Cardiac muscle cell (in vitro differentiated cells and primary cell): ENCODE results near the gene ABCF1. TPM values are rescaled to one million over a fixed set of nuclear protein-coding genes. Genes with fewer than 3 reads are reported as not detected.
A peak's percentile ranks its signal among the peaks of the same experiment; 100 is the strongest.

Source experiments
- DNase-seq, 2 donors: peaks; one replicate each; pipeline versions ENCODE4 v3.0.0 to v3.0.0-alpha.2; 2010 to 2017; ENCODE audit warnings: low read depth in 1 of 2, low spot score in 1 of 2
- H3K27ac ChIP-seq: fragments of 200-600 bp; sonication (generic); 2 replicates; pipeline ENCODE4 v1.5.1; 2016
- H3K27me3 ChIP-seq: fragments of 200-600 bp; sonication (generic); 2 replicates; pipeline ENCODE4 v1.6.0; 2016; ENCODE audit warnings: control low read depth
- H3K36me3 ChIP-seq: fragments of 200-600 bp; sonication (generic); 2 replicates; pipeline ENCODE4 v1.5.1; 2016; ENCODE audit warnings: control low read depth
- H3K4me1 ChIP-seq: fragments of 200-600 bp; sonication (generic); 2 replicates; pipeline ENCODE4 v1.8.1; 2017; ENCODE audit warnings: low read depth, mild to moderate bottlenecking, mixed run types
- H3K4me3 ChIP-seq: fragments of 200-600 bp; sonication (generic); 2 replicates; pipeline ENCODE4 v1.5.1; 2016; ENCODE audit warnings: mild to moderate bottlenecking
- H3K9me3 ChIP-seq: fragments of 200-600 bp; sonication (generic); 2 replicates; pipeline ENCODE4 v1.5.1; 2017; ENCODE audit warnings: low read depth, mild to moderate bottlenecking, control low read depth
- CTCF ChIP-seq: IDR thresholded peaks from 2 replicates; pipeline ENCODE4 v1.5.1; 2012; ENCODE audit warnings: low read depth, mild to moderate bottlenecking, low read length
- polyA plus RNA-seq: library from polyadenylated mRNA; unstranded; fragments of >200 nt; fragmentation: Nextera tagmentation; extraction: Ambion mirVana; gene quantifications from 2 replicates; pipeline ENCODE4 v1.2.1, GENCODE V29; 2016
- total RNA-seq: library from RNA; depleted of rRNA; stranded (reverse); fragments of >200 nt; gene quantifications from 2 replicates; pipeline ENCODE4 v1.2.3, GENCODE V29; 2016

ABCF1 gene
- total and polyA plus RNA-seq, 2 experiments from 2014 or later: 52.5 to 54.4 TPM

DNA sequence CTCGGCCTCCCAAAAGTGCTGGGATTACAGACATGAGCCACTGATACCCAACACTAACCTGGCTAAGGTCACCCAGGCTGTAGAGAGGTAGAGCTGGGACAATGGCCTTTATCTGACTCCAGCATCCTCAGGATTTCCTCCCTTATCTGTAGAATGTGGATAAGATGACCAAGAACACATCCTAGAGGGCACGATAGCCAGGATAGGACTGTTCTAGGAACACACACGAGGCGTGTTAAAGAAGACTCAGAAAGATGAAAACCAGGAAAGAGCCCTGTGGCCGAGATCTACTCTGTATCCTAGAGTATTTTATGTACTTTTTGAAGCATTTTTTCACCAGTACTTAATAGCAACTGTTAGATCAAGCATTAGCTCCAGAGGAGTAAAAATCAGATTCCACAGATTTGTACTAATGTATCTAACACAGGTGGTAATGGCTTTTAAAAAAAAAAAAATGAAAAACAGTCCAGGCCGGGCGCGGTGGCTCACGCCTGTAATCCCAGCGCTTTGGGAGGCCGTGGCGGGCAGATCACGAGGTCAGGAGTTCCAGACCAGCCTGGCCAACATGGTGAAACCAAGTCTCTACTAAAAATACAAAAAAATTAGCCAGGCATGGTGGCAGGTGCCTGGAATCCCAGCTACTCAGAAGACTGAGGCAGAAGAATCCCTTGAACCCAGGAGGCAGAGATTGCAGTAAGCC is 28.5 kb downstream of the ABCF1 start:
- H3K27ac ChIP-seq: peak overlapping the region; percentile 59
- no peak overlapping the region for H3K4me3 ChIP-seq
- no peaks in the 10 kb centered on the region for H3K9me3 ChIP-seq
- TF ChIP-seq CTCF: no peak
- peaks cover 38% of the 10 kb centered on the region for H3K36me3 ChIP-seq
- H3K4me1 ChIP-seq: no peaks in the 10 kb centered on the region
- no peak for DNase-seq
- no peaks in the 10 kb centered on the region for H3K27me3 ChIP-seq

- no peak overlapping the region for H3K4me3 ChIP-seq
- TF ChIP-seq CTCF: no peak
- H3K27ac ChIP-seq: peak overlapping the region; percentile 59
- H3K4me1 ChIP-seq: no peaks in the 10 kb centered on the region
- H3K27me3 ChIP-seq: no peaks in the 10 kb centered on the region
- DNase-seq: peak in 1 of 2 donors; percentile 68
- peaks cover 45% of the 10 kb centered on the region for H3K36me3 ChIP-seq
- no peaks in the 10 kb centered on the region for H3K9me3 ChIP-seq
Measured at GRCh38 chr6:30600451-30600961, 29.3 kb downstream of the ABCF1 start.

DNA sequence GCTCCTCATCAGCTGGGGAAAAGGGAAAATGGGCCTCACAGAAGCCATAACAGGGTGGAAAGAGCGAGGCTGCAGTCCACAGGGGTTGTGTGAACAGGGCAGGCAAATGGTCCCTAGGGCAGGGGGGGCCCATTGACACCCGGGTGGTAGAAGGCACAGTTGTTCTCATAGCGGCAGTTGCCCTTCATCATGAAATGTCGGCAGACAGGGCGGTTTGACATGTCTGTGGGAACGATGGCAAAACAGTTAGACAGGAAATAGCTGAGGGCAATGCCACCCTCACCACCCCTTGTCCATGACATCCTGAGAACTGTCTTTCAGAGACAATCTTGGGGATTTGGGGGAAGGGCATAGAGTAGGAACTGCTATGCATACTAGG is 30.2 kb downstream of the ABCF1 start:
- peak overlapping the region; percentile 59 for H3K27ac ChIP-seq
- no peaks in the 10 kb centered on the region for H3K27me3 ChIP-seq
- DNase-seq: no peak
- H3K4me1 ChIP-seq: no peaks in the 10 kb centered on the region
- TF ChIP-seq CTCF: no peak
- H3K9me3 ChIP-seq: no peaks in the 10 kb centered on the region
- peaks cover 53% of the 10 kb centered on the region for H3K36me3 ChIP-seq
- no peak overlapping the region for H3K4me3 ChIP-seq

- no peak for TF ChIP-seq CTCF
- H3K9me3 ChIP-seq: no peaks in the 10 kb centered on the region
- peaks cover 59% of the 10 kb centered on the region for H3K36me3 ChIP-seq
- DNase-seq: no peak
- no peaks in the 10 kb centered on the region for H3K27me3 ChIP-seq
- no peaks in the 10 kb centered on the region for H3K4me1 ChIP-seq
- no peak overlapping the region for H3K27ac ChIP-seq
- no peak overlapping the region for H3K4me3 ChIP-seq
Measured at GRCh38 chr6:30601815-30602641, 30.8 kb downstream of the ABCF1 start.

- H3K9me3 ChIP-seq: no peaks in the 10 kb centered on the region
- H3K36me3 ChIP-seq: peaks cover 74% of the 10 kb centered on the region
- H3K27ac ChIP-seq: peak overlapping the region; percentile 1
- no peaks in the 10 kb centered on the region for H3K27me3 ChIP-seq
- TF ChIP-seq CTCF: no peak
- H3K4me1 ChIP-seq: no peaks in the 10 kb centered on the region
- DNase-seq: no peak
- no peak overlapping the region for H3K4me3 ChIP-seq
Measured at GRCh38 chr6:30603961-30604360, 32.7 kb downstream of the ABCF1 start.
